Ramos (cell line): ENCODE data around the gene CCDC18.

Experiments used
- in situ Hi-C: fragments of 300-500 bp; cut with MboI; formaldehyde crosslinking; loops from one replicate; pipeline ENCODE4 v1.14.3; 2022; ENCODE audit warnings: low sequenced_read_pairs; ENCODE audit not compliant: unreplicated experiment

CCDC18 gene

GRCh38 chr1:93301131-93301530 lies 120.6 kb downstream of the CCDC18 start:
- in situ Hi-C loops, result loop anchor here (10.0 kb wide), 1 partner anchor 544 kb away; no protein-coding TSS in a partner anchor

GRCh38 chr1:93302078-93302477 lies 121.6 kb downstream of the CCDC18 start:
- in situ Hi-C loops, result loop anchor here (10.0 kb wide), 1 partner anchor 543 kb away; no protein-coding TSS in a partner anchor

GRCh38 chr1:93304716-93305138 lies 124.2 kb downstream of the CCDC18 start:
- in situ Hi-C loops, result loop anchor here (10.0 kb wide), 1 partner anchor 540 kb away; no protein-coding TSS in a partner anchor

GRCh38 chr1:93306920-93307319 lies 126.4 kb downstream of the CCDC18 start:
- in situ Hi-C loops, result loop anchor here (10.0 kb wide), 1 partner anchor 538 kb away; no protein-coding TSS in a partner anchor

- in situ Hi-C loops, result no loop called here
These were observed 132.5 kb downstream of the CCDC18 start for GRCh38 chr1:93313026-93313425.

- in situ Hi-C loops, result no loop called here
These were observed 136.7 kb downstream of the CCDC18 start for GRCh38 chr1:93317207-93317606.

GRCh38 chr1:93317943-93318342 lies 137.4 kb downstream of the CCDC18 start:
- in situ Hi-C loops, result no loop called here

- in situ Hi-C loops, result no loop called here
These were observed 141.2 kb downstream of the CCDC18 start for GRCh38 chr1:93321720-93322119.

GRCh38 chr1:93322349-93322748 lies 141.8 kb downstream of the CCDC18 start:
- in situ Hi-C loops, result no loop called here

- in situ Hi-C loops, result no loop called here
These were observed 142.8 kb downstream of the CCDC18 start for GRCh38 chr1:93323185-93323820.

GRCh38 chr1:93324486-93325464 lies 144.3 kb downstream of the CCDC18 start:
- in situ Hi-C loops, result no loop called here
